IPS-18c (cell line): Measurements from ENCODE around the gene MYH7B.
A peak's percentile ranks its signal among the peaks of the same experiment; 100 is the strongest.

ENCODE experiments used
- H3K4me3 ChIP-seq: 2 replicates; pipeline ENCODE4 v1.7.0; 2013; ENCODE audit warnings: low read depth, mild to moderate bottlenecking, low read length, moderate library complexity; ENCODE audit not compliant: insufficient read depth
- H3K9me3 ChIP-seq: one replicate; pipeline ENCODE4 v1.6.1; 2013; ENCODE audit warnings: mild to moderate bottlenecking, low read length, moderate library complexity; ENCODE audit not compliant: control insufficient read depth, insufficient read depth

MYH7B gene

GRCh38 chr20:34983995-34984735, 28.5 kb downstream of the MYH7B start:
- Histone ChIP-seq H3K9me3 (no peaks in the 10 kb centered on the region), H3K4me3 (peak overlapping the region; percentile 26; the same call in 1 of the 2 replicates)

GRCh38 chr20:34984756-34985261, 29.1 kb downstream of the MYH7B start:
- no peaks in the 10 kb centered on the region for H3K9me3 ChIP-seq
- no peak overlapping the region; the same call in 1 of the 2 replicates for H3K4me3 ChIP-seq

- Histone ChIP-seq H3K4me3 (no peak overlapping the region), H3K9me3 (no peaks in the 10 kb centered on the region)
Observed at GRCh38 chr20:34985461-34986310, 30.0 kb downstream of the MYH7B start.

GRCh38 chr20:34986311-34987287, 30.9 kb downstream of the MYH7B start:
- H3K9me3 ChIP-seq = no peaks in the 10 kb centered on the region
- H3K4me3 ChIP-seq = no peak overlapping the region

GRCh38 chr20:34987288-34988190, 31.9 kb downstream of the MYH7B start:
- no peak overlapping the region for H3K4me3 ChIP-seq

GRCh38 chr20:34988191-34988540, 32.5 kb downstream of the MYH7B start:
- no peak overlapping the region for H3K4me3 ChIP-seq
- no peaks in the 10 kb centered on the region for H3K9me3 ChIP-seq

More at GRCh38 chr20:34987288-34988190, 31.9 kb downstream of the MYH7B start:
- H3K9me3 ChIP-seq = no peaks in the 10 kb centered on the region

- Histone ChIP-seq H3K9me3 (no peaks in the 10 kb centered on the region), H3K4me3 (no peak overlapping the region)
Observed at GRCh38 chr20:34989118-34989517, 33.5 kb downstream of the MYH7B start.

- Histone ChIP-seq H3K9me3 (no peaks in the 10 kb centered on the region), H3K4me3 (no peak overlapping the region)
Observed at GRCh38 chr20:34989670-34990069, 34.0 kb downstream of the MYH7B start.

GRCh38 chr20:34990231-34990630, 34.6 kb downstream of the MYH7B start:
- Histone ChIP-seq H3K9me3 (no peaks in the 10 kb centered on the region), H3K4me3 (no peak overlapping the region)

GRCh38 chr20:34990661-34991214, 35.1 kb downstream of the MYH7B start:
- H3K9me3 ChIP-seq = no peaks in the 10 kb centered on the region

GRCh38 chr20:34992751-34993417, 37.2 kb downstream of the MYH7B start:
- H3K9me3 ChIP-seq = no peaks in the 10 kb centered on the region
- H3K4me3 ChIP-seq = no peak overlapping the region

More at GRCh38 chr20:34990661-34991214, 35.1 kb downstream of the MYH7B start:
- no peak overlapping the region for H3K4me3 ChIP-seq

GRCh38 chr20:34993941-34994508, 38.4 kb downstream of the MYH7B start:
- no peak overlapping the region for H3K4me3 ChIP-seq

GRCh38 chr20:34994509-34995131, 39.0 kb downstream of the MYH7B start:
- H3K9me3 ChIP-seq = no peaks in the 10 kb centered on the region

More at GRCh38 chr20:34993941-34994508, 38.4 kb downstream of the MYH7B start:
- H3K9me3 ChIP-seq = no peaks in the 10 kb centered on the region

GRCh38 chr20:34995192-34995591, 39.5 kb downstream of the MYH7B start:
- Histone ChIP-seq H3K9me3 (no peaks in the 10 kb centered on the region), H3K4me3 (no peak overlapping the region)

More at GRCh38 chr20:34994509-34995131, 39.0 kb downstream of the MYH7B start:
- H3K4me3 ChIP-seq = no peak overlapping the region

GRCh38 chr20:34995696-34996095, 40.0 kb downstream of the MYH7B start:
- Histone ChIP-seq H3K9me3 (no peaks in the 10 kb centered on the region), H3K4me3 (no peak overlapping the region)
